HEK293 (cell line): ENCODE results near the gene FADS1.
A peak's percentile ranks its signal among the peaks of the same experiment; 100 is the strongest.

Experiments
- CTCF ChIA-PET: fragments of 350-600 bp; formaldehyde crosslinking; extraction: SDS; loops from one replicate; lab custom pipeline; 2021; ENCODE audit warnings: antibody characterized with exemption; lab: Yijun Ruan, JAX
- POLR2A ChIA-PET: fragments of 300-600 bp; formaldehyde crosslinking; extraction: SDS; loops from one replicate; lab custom pipeline; 2020; ENCODE audit warnings: antibody characterized with exemption, inconsistent platforms; lab: Yijun Ruan, JAX
- H3K27ac ChIP-seq: fragments of 200-500 bp; sonication (Bioruptor generic); 2 replicates; pipeline ENCODE4 v1.5.1; 2014; ENCODE audit warnings: low read depth, low read length, control low read depth, inconsistent platforms; ENCODE audit errors: extremely low read depth
- H3K36me3 ChIP-seq, 2 experiments: fragments of 200-500 bp in 1 of 2; sonication (Bioruptor generic) in 1 of 2; 1 replicate in 1 of 2; 2 replicates in 1 of 2; pipeline ENCODE4 v1.5.1; 2014 to 2017; ENCODE audit warnings: inconsistent platforms in 2 of 2, low read length in 2 of 2; ENCODE audit not compliant: control insufficient read depth in 2 of 2, insufficient read depth in 1 of 2
- H3K4me1 ChIP-seq: fragments of 200-500 bp; sonication (Bioruptor generic); 2 replicates; pipeline ENCODE4 v1.5.1; 2014; ENCODE audit warnings: mild to moderate bottlenecking, low read length, inconsistent platforms; ENCODE audit not compliant: control insufficient read depth, insufficient read depth
- H3K4me3 ChIP-seq: 2 replicates; pipeline ENCODE4 v1.5.1; 2011; ENCODE audit warnings: low read depth, mild to moderate bottlenecking, control low read depth, low read length, moderate library complexity
- H3K9me3 ChIP-seq: fragments of 200-500 bp; sonication (Bioruptor generic); 2 replicates; pipeline ENCODE4 v1.5.1; 2014; ENCODE audit warnings: low read depth, low read length, inconsistent platforms; ENCODE audit not compliant: control insufficient read depth, insufficient read depth
- GLI2 ChIP-seq: fragments of 450-650 bp; formaldehyde crosslinking; IDR thresholded peaks from 2 replicates; pipeline ENCODE4; 2017; ENCODE audit warnings: missing biosample characterization, missing genetic modification characterization, low read depth, borderline replicate concordance
- HOXC10 ChIP-seq: sonication (generic); formaldehyde crosslinking; IDR thresholded peaks from 2 replicates; pipeline ENCODE4 v1.8.1; 2023; ENCODE audit warnings: mild to moderate bottlenecking, missing genetic modification reagents
- KLF17 ChIP-seq: fragments of 450-650 bp; formaldehyde crosslinking; IDR thresholded peaks from 2 replicates; pipeline ENCODE4 v1.5.1; 2016; ENCODE audit warnings: missing biosample characterization, missing genetic modification characterization
- ZBTB1 ChIP-seq: fragments of 450-650 bp; formaldehyde crosslinking; IDR thresholded peaks from 2 replicates; pipeline ENCODE4 v1.5.1; 2016; ENCODE audit warnings: missing biosample characterization, missing genetic modification characterization
- ZBTB11 ChIP-seq: fragments of 450-650 bp; formaldehyde crosslinking; conservative IDR thresholded peaks from 2 replicates; pipeline ENCODE4 v1.5.1; 2016; ENCODE audit warnings: low read depth, missing biosample characterization, missing genetic modification characterization
- ZBTB21 ChIP-seq: fragments of 450-650 bp; formaldehyde crosslinking; IDR thresholded peaks from 2 replicates; pipeline ENCODE4 v1.5.1; 2017; ENCODE audit warnings: missing biosample characterization, missing genetic modification characterization
- ZBTB7A ChIP-seq: fragments of 450-650 bp; formaldehyde crosslinking; IDR thresholded peaks from 2 replicates; pipeline ENCODE4 v1.5.1; 2016; ENCODE audit warnings: low read depth, missing biosample characterization, missing genetic modification characterization
- ZFP41 ChIP-seq: fragments of 450-650 bp; formaldehyde crosslinking; IDR thresholded peaks from 2 replicates; pipeline ENCODE4 v1.5.1; 2016; ENCODE audit warnings: missing biosample characterization, missing genetic modification characterization, borderline replicate concordance
- ZIC2 ChIP-seq: fragments of 450-650 bp; formaldehyde crosslinking; IDR thresholded peaks from 2 replicates; pipeline ENCODE4 v1.5.1; 2016; ENCODE audit warnings: missing biosample characterization, missing genetic modification characterization
- ZNF121 ChIP-seq: fragments of 450-650 bp; formaldehyde crosslinking; IDR thresholded peaks from 2 replicates; pipeline ENCODE4 v1.5.1; 2016; ENCODE audit warnings: missing biosample characterization, missing genetic modification characterization
- ZNF174 ChIP-seq: fragments of 450-650 bp; formaldehyde crosslinking; IDR thresholded peaks from 2 replicates; pipeline ENCODE4 v1.5.0; 2017; ENCODE audit warnings: missing biosample characterization, mild to moderate bottlenecking, missing genetic modification characterization
- ZNF2 ChIP-seq: fragments of 450-650 bp; formaldehyde crosslinking; IDR thresholded peaks from 2 replicates; pipeline ENCODE4 v1.5.1; 2016; ENCODE audit warnings: missing biosample characterization, missing genetic modification characterization
- ZNF239 ChIP-seq: fragments of 450-650 bp; formaldehyde crosslinking; IDR thresholded peaks from 2 replicates; pipeline ENCODE4 v1.5.1; 2016; ENCODE audit warnings: missing biosample characterization, missing genetic modification characterization
- ZNF292 ChIP-seq: fragments of 450-650 bp; formaldehyde crosslinking; IDR thresholded peaks from 2 replicates; pipeline ENCODE4 v1.5.1; 2016; ENCODE audit warnings: low read depth, missing biosample characterization, missing genetic modification characterization, borderline replicate concordance
- ZNF423 ChIP-seq: fragments of 450-650 bp; formaldehyde crosslinking; IDR thresholded peaks from 2 replicates; pipeline ENCODE4 v1.5.1; 2016; ENCODE audit warnings: missing biosample characterization, missing genetic modification characterization
- ZNF521 ChIP-seq: fragments of 450-650 bp; formaldehyde crosslinking; IDR thresholded peaks from 2 replicates; pipeline ENCODE4 v1.5.1; 2017; ENCODE audit warnings: missing biosample characterization, mild to moderate bottlenecking, missing genetic modification characterization
- ZNF555 ChIP-seq: fragments of 450-650 bp; formaldehyde crosslinking; conservative IDR thresholded peaks from 2 replicates; pipeline ENCODE4 v1.5.1; 2017; ENCODE audit warnings: missing biosample characterization, mild to moderate bottlenecking, missing genetic modification characterization, inconsistent platforms
- ZNF660 ChIP-seq: fragments of 450-650 bp; IDR thresholded peaks from 2 replicates; pipeline ENCODE4 v1.5.1; 2018; ENCODE audit warnings: missing biosample characterization, mild to moderate bottlenecking, missing genetic modification characterization
- ZSCAN23 ChIP-seq: fragments of 450-650 bp; formaldehyde crosslinking; IDR thresholded peaks from 2 replicates; pipeline ENCODE4 v1.5.1; 2016; ENCODE audit warnings: missing biosample characterization, missing genetic modification characterization
- TF ChIP-seq, protein P1 (sequence below): fragments of 450-650 bp; formaldehyde crosslinking; IDR thresholded peaks from 2 replicates; pipeline ENCODE4 v1.5.1; 2016; ENCODE audit warnings: missing biosample characterization, missing genetic modification characterization
- TF ChIP-seq, protein P2 (sequence below): fragments of 450-650 bp; IDR thresholded peaks from 2 replicates; pipeline ENCODE4 v1.5.1; 2018; ENCODE audit warnings: missing biosample characterization, missing genetic modification characterization
- TF ChIP-seq, protein P3 (sequence below): fragments of 450-650 bp; formaldehyde crosslinking; IDR thresholded peaks from 2 replicates; pipeline ENCODE4 v1.5.1; 2016; ENCODE audit warnings: missing biosample characterization, missing genetic modification characterization, borderline replicate concordance

FADS1 gene

DNA sequence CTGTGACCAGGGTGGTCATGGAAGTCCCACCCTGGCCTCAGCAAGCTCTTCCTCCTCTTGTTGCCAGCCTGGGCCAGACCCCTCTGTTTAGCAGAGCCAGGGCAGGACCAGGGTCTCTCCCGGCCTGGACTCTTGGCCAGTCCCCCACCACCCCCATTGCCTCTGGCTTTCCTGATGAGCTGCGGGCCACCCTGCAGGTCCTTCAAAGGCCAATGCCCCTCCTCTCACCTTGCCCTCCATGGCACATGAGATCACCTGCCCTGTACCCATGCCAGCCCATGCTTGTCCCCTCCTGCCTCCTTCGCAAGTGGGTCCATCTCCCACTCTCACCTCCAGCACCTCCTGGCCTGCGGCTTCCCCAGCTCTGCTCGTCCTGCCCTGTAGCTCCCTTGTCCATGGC, 21.7 kb upstream of the FADS1 start (continued):
- TF ChIP-seq, protein P1, sequence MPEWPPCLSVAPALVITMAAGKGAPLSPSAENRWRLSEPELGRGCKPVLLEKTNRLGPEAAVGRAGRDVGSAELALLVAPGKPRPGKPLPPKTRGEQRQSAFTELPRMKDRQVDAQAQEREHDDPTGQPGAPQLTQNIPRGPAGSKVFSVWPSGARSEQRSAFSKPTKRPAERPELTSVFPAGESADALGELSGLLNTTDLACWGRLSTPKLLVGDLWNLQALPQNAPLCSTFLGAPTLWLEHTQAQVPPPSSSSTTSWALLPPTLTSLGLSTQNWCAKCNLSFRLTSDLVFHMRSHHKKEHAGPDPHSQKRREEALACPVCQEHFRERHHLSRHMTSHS (tag by site-specific recombination): no peak
- no peak for TF ChIP-seq ZBTB7A (tag by site-specific recombination)
- no peak for TF ChIP-seq ZNF660 (tag by site-specific recombination)
- TF ChIP-seq ZBTB21: no peak
- TF ChIP-seq ZNF2 (tag by site-specific recombination): no peak
- no peak for TF ChIP-seq ZNF239 (tag by site-specific recombination)

- TF ChIP-seq ZNF174 (tag by site-specific recombination): no peak
- no peak for TF ChIP-seq ZIC2 (tag by site-specific recombination)
- TF ChIP-seq, protein P2, sequence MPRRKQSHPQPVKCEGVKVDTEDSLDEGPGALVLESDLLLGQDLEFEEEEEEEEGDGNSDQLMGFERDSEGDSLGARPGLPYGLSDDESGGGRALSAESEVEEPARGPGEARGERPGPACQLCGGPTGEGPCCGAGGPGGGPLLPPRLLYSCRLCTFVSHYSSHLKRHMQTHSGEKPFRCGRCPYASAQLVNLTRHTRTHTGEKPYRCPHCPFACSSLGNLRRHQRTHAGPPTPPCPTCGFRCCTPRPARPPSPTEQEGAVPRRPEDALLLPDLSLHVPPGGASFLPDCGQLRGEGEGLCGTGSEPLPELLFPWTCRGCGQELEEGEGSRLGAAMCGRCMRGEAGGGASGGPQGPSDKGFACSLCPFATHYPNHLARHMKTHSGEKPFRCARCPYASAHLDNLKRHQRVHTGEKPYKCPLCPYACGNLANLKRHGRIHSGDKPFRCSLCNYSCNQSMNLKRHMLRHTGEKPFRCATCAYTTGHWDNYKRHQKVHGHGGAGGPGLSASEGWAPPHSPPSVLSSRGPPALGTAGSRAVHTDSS (tag by site-specific recombination): no peak
- TF ChIP-seq ZSCAN23 (tag by site-specific recombination): no peak
- TF ChIP-seq ZNF292 (tag by site-specific recombination): no peak
- TF ChIP-seq, protein P3, sequence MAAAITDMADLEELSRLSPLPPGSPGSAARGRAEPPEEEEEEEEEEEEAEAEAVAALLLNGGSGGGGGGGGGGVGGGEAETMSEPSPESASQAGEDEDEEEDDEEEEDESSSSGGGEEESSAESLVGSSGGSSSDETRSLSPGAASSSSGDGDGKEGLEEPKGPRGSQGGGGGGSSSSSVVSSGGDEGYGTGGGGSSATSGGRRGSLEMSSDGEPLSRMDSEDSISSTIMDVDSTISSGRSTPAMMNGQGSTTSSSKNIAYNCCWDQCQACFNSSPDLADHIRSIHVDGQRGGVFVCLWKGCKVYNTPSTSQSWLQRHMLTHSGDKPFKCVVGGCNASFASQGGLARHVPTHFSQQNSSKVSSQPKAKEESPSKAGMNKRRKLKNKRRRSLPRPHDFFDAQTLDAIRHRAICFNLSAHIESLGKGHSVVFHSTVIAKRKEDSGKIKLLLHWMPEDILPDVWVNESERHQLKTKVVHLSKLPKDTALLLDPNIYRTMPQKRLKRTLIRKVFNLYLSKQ (tag by site-specific recombination): no peak
- TF ChIP-seq HOXC10 (CRISPR knock-in tag): no peak
- TF ChIP-seq ZNF121 (tag by site-specific recombination): no peak
- no peak for TF ChIP-seq ZNF423 (tag by site-specific recombination)
- no peak for TF ChIP-seq ZNF555 (tag by site-specific recombination)
- no peak for TF ChIP-seq ZFP41 (tag by site-specific recombination)
- CTCF ChIA-PET: interaction anchor here (0.6 kb wide), 1 partner anchor 9 kb away, joined by 3 read pairs; the partner anchor contains the start of gene FADS2
- no peaks in the 10 kb centered on the region for H3K4me1 ChIP-seq
- H3K36me3 ChIP-seq: peaks cover 5 to 19% of the 10 kb centered on the region in 2 experiments; a peak in 2 of 3 replicates
- H3K9me3 ChIP-seq: no peaks in the 10 kb centered on the region
- H3K27ac ChIP-seq: no peak overlapping the region
- POLR2A ChIA-PET: interaction anchor here (0.6 kb wide), 1 partner anchor 115 kb away, joined by 3 read pairs; no protein-coding TSS in a partner anchor
- no peak overlapping the region for H3K4me3 ChIP-seq
These were observed 20.7 kb upstream of the FADS1 start for GRCh38 chr11:61837411-61838005.

- ChIA-PET POLR2A (no interaction called here), CTCF (interaction anchor here (0.7 to 1.0 kb wide), 2 partner anchors 18 to 35 kb away, joined by 3 to 5 read pairs; no protein-coding TSS in a partner anchor)
- Histone ChIP-seq H3K4me1 (no peaks in the 10 kb centered on the region), H3K9me3 (no peaks in the 10 kb centered on the region), H3K36me3 (peaks cover 3 to 13% of the 10 kb centered on the region in 2 experiments; a peak in 2 of 3 replicates), H3K27ac (no peak overlapping the region), H3K4me3 (no peak overlapping the region)
- TF ChIP-seq GLI2 (tag by site-specific recombination) (no peak), ZNF521 (tag by site-specific recombination) (no peak), ZBTB1 (tag by site-specific recombination) (no peak), ZNF121 (tag by site-specific recombination) (0 out of 2 replicates have a peak, but pooled peaks have one; percentile 50), ZBTB11 (tag by site-specific recombination) (no peak), KLF17 (tag by site-specific recombination) (no peak)
These were observed 19.4 kb upstream of the FADS1 start for GRCh38 chr11:61836193-61836592.
